ENCODE measurements around the gene ATG13. TPM values are rescaled to one million over a fixed set of nuclear protein-coding genes. Genes with fewer than 3 reads are reported as not detected.

ATG13 gene
- total RNA-seq, 2 experiments from 2014 or later: 95.7 to 102 TPM

GRCh38 chr11:46594374-46594700 is 23.0 kb upstream of the ATG13 start:
- Histone ChIP-seq H3K4me3 (ENCODE audit: low read length) (peak overlapping the region; percentile 94), H3K9me3 (ENCODE audit: control insufficient read depth in 1 of 2, insufficient read depth in 1 of 2, low read length in 2 of 2) (no peaks in the 10 kb centered on the region), H3K4me1 (ENCODE audit: insufficient read depth, low read length) (peaks cover 33% of the 10 kb centered on the region), H3K27me3 (ENCODE audit: control insufficient read depth in 1 of 2, insufficient read depth in 2 of 2, low read length in 2 of 2) (no peaks in the 10 kb centered on the region), H3K27ac (ENCODE audit: low read depth in 1 of 2, low read length in 2 of 2) (peak overlapping the region in 1 of 2 donors; percentile 1), H3K36me3 (ENCODE audit: insufficient read depth, low read length) (no peaks in the 10 kb centered on the region)
- no peak for ATAC-seq (ENCODE audit: poor library complexity)
- CTCF ChIA-PET: interaction anchor here (1.3 to 1.6 kb wide), 2 partner anchors 23 to 242 kb away, joined by 3 to 6 read pairs; partner anchors contain the start of genes ATG13 and HARBI1
- H3K27me3 Mint-ChIP-seq: no peaks in the 10 kb centered on the region
- H3K9me3 Mint-ChIP-seq: no peaks in the 10 kb centered on the region
- peak overlapping the region; percentile 85 for H3K27ac Mint-ChIP-seq
- intact Hi-C loops (cut with DNase I, micrococcal nuclease): loop anchor here (1.0 to 10.0 kb wide), 5 partner anchors 22 to 677 kb away; partner anchors contain the start of genes ATG13 (in 1 of the 2), CSTPP1 (in 1 of the 2), HARBI1 (in 1 of the 2) and PEX16 (in 1 of the 2)
- H3K4me3 Mint-ChIP-seq: peak overlapping the region; percentile 92
- no peak for TF ChIP-seq CTCF (IDR thresholded peaks at IDR 0.05)
- POLR2A ChIA-PET: interaction anchor here (0.6 to 2.4 kb wide), 15 partner anchors 13 to 926 kb away, joined by 3 to 35 read pairs (median 4); partner anchors contain the start of genes ARHGAP1, ATG13, DGKZ and HARBI1
- peak in 2 of 14 experiments; percentile 12 to 13 for DNase-seq
- H3K4me1 Mint-ChIP-seq (ENCODE audit: low read depth): peaks cover 38% of the 10 kb centered on the region
- H3K36me3 Mint-ChIP-seq (ENCODE audit: low read depth): peaks cover 20% of the 10 kb centered on the region

GRCh38 chr11:46594785-46595184 is 22.6 kb upstream of the ATG13 start:
- H3K9me3 ChIP-seq (ENCODE audit: control insufficient read depth in 1 of 2, insufficient read depth in 1 of 2, low read length in 2 of 2): no peaks in the 10 kb centered on the region
- Mint-ChIP-seq H3K4me1 (ENCODE audit: low read depth) (peaks cover 36% of the 10 kb centered on the region), H3K27ac (no peak overlapping the region), H3K4me3 (peak overlapping the region; percentile 92), H3K9me3 (no peaks in the 10 kb centered on the region), H3K36me3 (ENCODE audit: low read depth) (peaks cover 22% of the 10 kb centered on the region), H3K27me3 (no peaks in the 10 kb centered on the region)
- POLR2A ChIA-PET: interaction anchor here (0.6 to 2.4 kb wide), 4 partner anchors 23 to 106 kb away, joined by 3 to 35 read pairs (median 18); partner anchors contain the start of genes ARHGAP1, ATG13, HARBI1 and ZNF408
- TF ChIP-seq CTCF (IDR thresholded peaks at IDR 0.05): no peak
- CTCF ChIA-PET: interaction anchor here (0.7 to 1.6 kb wide), 2 partner anchors 23 to 33 kb away, joined by 5 to 6 read pairs; partner anchors contain the start of genes ATG13 and HARBI1
- H3K36me3 ChIP-seq (ENCODE audit: insufficient read depth, low read length): no peaks in the 10 kb centered on the region
- no peak for DNase-seq
- ATAC-seq (ENCODE audit: poor library complexity): no peak
- H3K27ac ChIP-seq (ENCODE audit: low read depth in 1 of 2, low read length in 2 of 2): no peak overlapping the region
- no peaks in the 10 kb centered on the region for H3K27me3 ChIP-seq (ENCODE audit: control insufficient read depth in 1 of 2, insufficient read depth in 2 of 2, low read length in 2 of 2)
- peaks cover 33% of the 10 kb centered on the region for H3K4me1 ChIP-seq (ENCODE audit: insufficient read depth, low read length)
- H3K4me3 ChIP-seq (ENCODE audit: low read length): no peak overlapping the region
- intact Hi-C loops (cut with DNase I, micrococcal nuclease): loop anchor here (1.0 to 10.0 kb wide), 5 partner anchors 22 to 677 kb away; partner anchors contain the start of genes ATG13 (in 1 of the 2), CSTPP1 (in 1 of the 2), HARBI1 (in 1 of the 2) and PEX16 (in 1 of the 2)

GRCh38 chr11:46597155-46597554 is 20.2 kb upstream of the ATG13 start:
- Histone ChIP-seq H3K9me3 (ENCODE audit: control insufficient read depth in 1 of 2, insufficient read depth in 1 of 2, low read length in 2 of 2) (no peaks in the 10 kb centered on the region), H3K27ac (ENCODE audit: low read depth in 1 of 2, low read length in 2 of 2) (no peak overlapping the region), H3K4me3 (ENCODE audit: low read length) (no peak overlapping the region), H3K4me1 (ENCODE audit: insufficient read depth, low read length) (peaks cover 13% of the 10 kb centered on the region), H3K36me3 (ENCODE audit: insufficient read depth, low read length) (no peaks in the 10 kb centered on the region), H3K27me3 (ENCODE audit: control insufficient read depth in 1 of 2, insufficient read depth in 2 of 2, low read length in 2 of 2) (no peaks in the 10 kb centered on the region)
- ChIA-PET CTCF (interaction anchor here (1.0 kb wide), 1 partner anchor 20 kb away, joined by 3 read pairs; the partner anchor contains the start of gene ATG13), POLR2A (no interaction called here)
- H3K27ac Mint-ChIP-seq: no peak overlapping the region
- no peak for TF ChIP-seq CTCF (IDR thresholded peaks at IDR 0.05)
- H3K9me3 Mint-ChIP-seq: no peaks in the 10 kb centered on the region
- no peak for ATAC-seq (ENCODE audit: poor library complexity)
- H3K36me3 Mint-ChIP-seq (ENCODE audit: low read depth): peaks cover 15% of the 10 kb centered on the region
- intact Hi-C loops (cut with DNase I, micrococcal nuclease): loop anchor here in 1 of 2 experiments (10.0 kb wide), 1 partner anchor 338 kb away; the partner anchor contains the start of gene CSTPP1
- no peak for DNase-seq
- no peak overlapping the region for H3K4me3 Mint-ChIP-seq
- H3K4me1 Mint-ChIP-seq (ENCODE audit: low read depth): peaks cover 21% of the 10 kb centered on the region
- H3K27me3 Mint-ChIP-seq: no peaks in the 10 kb centered on the region

Measured in CD4-positive, alpha-beta T cell (primary cell).